Measurements from ENCODE around the gene SP3. TPM values are rescaled to one million over a fixed set of nuclear protein-coding genes. Genes with fewer than 3 reads are reported as not detected.

SP3 gene
- total and polyA plus RNA-seq, 9 of the 15 experiments (the other 6 are each of a cell fraction or from before 2014, with no cell fraction given) = 12.0 to 106 (median 74.9) TPM

GRCh38 chr2:173965372-173966025 lies at the start of gene SP3 (continued):
- peak in 1 of 2 experiments; percentile 69; a peak in 1 of 4 replicates for TF ChIP-seq HDAC1 (IDR thresholded peaks at IDR 0.05)
- no peak for TF ChIP-seq BACH1 (tag; IDR thresholded peaks at IDR 0.05)
- peak; percentile 88 for TF ChIP-seq RBBP5 (IDR thresholded peaks at IDR 0.05; ENCODE audit: borderline replicate concordance, insufficient read depth, low read length, poor library complexity, severe bottlenecking)
- no peak for TF ChIP-seq TAF15 (IDR thresholded peaks at IDR 0.05; ENCODE audit: low read depth, low read length)
- TF ChIP-seq MYBL2 (IDR thresholded peaks at IDR 0.05; ENCODE audit: low read depth) = no peak
- TF ChIP-seq MYBL2 (CRISPR knock-in tag; IDR thresholded peaks at IDR 0.05; ENCODE audit: borderline replicate concordance) = no peak
- TF ChIP-seq CTBP1 (IDR thresholded peaks at IDR 0.05; ENCODE audit: borderline replicate concordance) = peak; percentile 76
- peak; percentile 96 for TF ChIP-seq FOS (IDR thresholded peaks at IDR 0.05; ENCODE audit: extremely low read depth, insufficient read length)
- 0 out of 2 replicates have a peak, but pooled peaks have one; percentile 57 for TF ChIP-seq CXXC5 (CRISPR knock-in tag; IDR thresholded peaks at IDR 0.05)
- TF ChIP-seq NFYB (IDR thresholded peaks at IDR 0.05; ENCODE audit: extremely low read depth, insufficient read length) = peak; percentile 82
- TF ChIP-seq, protein P1, sequence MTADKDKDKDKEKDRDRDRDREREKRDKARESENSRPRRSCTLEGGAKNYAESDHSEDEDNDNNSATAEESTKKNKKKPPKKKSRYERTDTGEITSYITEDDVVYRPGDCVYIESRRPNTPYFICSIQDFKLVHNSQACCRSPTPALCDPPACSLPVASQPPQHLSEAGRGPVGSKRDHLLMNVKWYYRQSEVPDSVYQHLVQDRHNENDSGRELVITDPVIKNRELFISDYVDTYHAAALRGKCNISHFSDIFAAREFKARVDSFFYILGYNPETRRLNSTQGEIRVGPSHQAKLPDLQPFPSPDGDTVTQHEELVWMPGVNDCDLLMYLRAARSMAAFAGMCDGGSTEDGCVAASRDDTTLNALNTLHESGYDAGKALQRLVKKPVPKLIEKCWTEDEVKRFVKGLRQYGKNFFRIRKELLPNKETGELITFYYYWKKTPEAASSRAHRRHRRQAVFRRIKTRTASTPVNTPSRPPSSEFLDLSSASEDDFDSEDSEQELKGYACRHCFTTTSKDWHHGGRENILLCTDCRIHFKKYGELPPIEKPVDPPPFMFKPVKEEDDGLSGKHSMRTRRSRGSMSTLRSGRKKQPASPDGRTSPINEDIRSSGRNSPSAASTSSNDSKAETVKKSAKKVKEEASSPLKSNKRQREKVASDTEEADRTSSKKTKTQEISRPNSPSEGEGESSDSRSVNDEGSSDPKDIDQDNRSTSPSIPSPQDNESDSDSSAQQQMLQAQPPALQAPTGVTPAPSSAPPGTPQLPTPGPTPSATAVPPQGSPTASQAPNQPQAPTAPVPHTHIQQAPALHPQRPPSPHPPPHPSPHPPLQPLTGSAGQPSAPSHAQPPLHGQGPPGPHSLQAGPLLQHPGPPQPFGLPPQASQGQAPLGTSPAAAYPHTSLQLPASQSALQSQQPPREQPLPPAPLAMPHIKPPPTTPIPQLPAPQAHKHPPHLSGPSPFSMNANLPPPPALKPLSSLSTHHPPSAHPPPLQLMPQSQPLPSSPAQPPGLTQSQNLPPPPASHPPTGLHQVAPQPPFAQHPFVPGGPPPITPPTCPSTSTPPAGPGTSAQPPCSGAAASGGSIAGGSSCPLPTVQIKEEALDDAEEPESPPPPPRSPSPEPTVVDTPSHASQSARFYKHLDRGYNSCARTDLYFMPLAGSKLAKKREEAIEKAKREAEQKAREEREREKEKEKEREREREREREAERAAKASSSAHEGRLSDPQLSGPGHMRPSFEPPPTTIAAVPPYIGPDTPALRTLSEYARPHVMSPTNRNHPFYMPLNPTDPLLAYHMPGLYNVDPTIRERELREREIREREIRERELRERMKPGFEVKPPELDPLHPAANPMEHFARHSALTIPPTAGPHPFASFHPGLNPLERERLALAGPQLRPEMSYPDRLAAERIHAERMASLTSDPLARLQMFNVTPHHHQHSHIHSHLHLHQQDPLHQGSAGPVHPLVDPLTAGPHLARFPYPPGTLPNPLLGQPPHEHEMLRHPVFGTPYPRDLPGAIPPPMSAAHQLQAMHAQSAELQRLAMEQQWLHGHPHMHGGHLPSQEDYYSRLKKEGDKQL (CRISPR knock-in tag; IDR thresholded peaks at IDR 0.05; ENCODE audit: borderline replicate concordance) = no peak
- peak; percentile 73; the same call in 1 of the 2 replicates for TF ChIP-seq FOXP4 (CRISPR knock-in tag; IDR thresholded peaks at IDR 0.05; ENCODE audit: borderline replicate concordance)
- no peak for TF ChIP-seq TSHZ1 (CRISPR knock-in tag; IDR thresholded peaks at IDR 0.05)
- TF ChIP-seq TCFL5 (CRISPR knock-in tag; conservative IDR thresholded peaks at IDR 0.05) = no peak
- no peak for TF ChIP-seq ZNF586 (CRISPR knock-in tag; conservative IDR thresholded peaks at IDR 0.05)
- TF ChIP-seq ZNF785 (CRISPR knock-in tag; IDR thresholded peaks at IDR 0.05) = no peak
- TF ChIP-seq ZNF324 (CRISPR knock-in tag; IDR thresholded peaks at IDR 0.05) = no peak

All from K562 (cell line).